Activated CD8-positive, alpha-beta T cell treated with anti-CD3 and anti-CD28 coated beads, Interleukin-2, amount 10 ng/mL, durations not matched to agents 7 days and 5 days (primary cell): ENCODE results near the gene THBD. TPM values are rescaled to one million over a fixed set of nuclear protein-coding genes. Genes with fewer than 3 reads are reported as not detected.

Experiments used
- ATAC-seq: fragments of 150-1000 bp; cut with Tn5 transposase; one replicate; pipeline ENCODE4 v1.10.0; 2021; ENCODE audit warnings: moderate library complexity
- CTCF ChIA-PET: fragments of 350-600 bp; sonication (Branson Sonifier 250); formaldehyde crosslinking; loops from one replicate; lab custom pipeline; 2021; ENCODE audit warnings: antibody characterized with exemption; lab: Charles Lee
- POLR2A ChIA-PET: fragments of 350-600 bp; sonication (Branson Sonifier 250); formaldehyde crosslinking; loops from one replicate; lab custom pipeline; 2021; ENCODE audit warnings: antibody characterized with exemption; lab: Charles Lee
- DNase-seq: peaks from one replicate; pipeline ENCODE4 v3.0.0-alpha.2; 2020
- H3K27ac Mint-ChIP-seq: one replicate; pipeline ENCODE4 v1.8.0; 2021; ENCODE audit warnings: mild to moderate bottlenecking, mixed read lengths
- H3K27me3 Mint-ChIP-seq: one replicate; pipeline ENCODE4 v1.8.0; 2021; ENCODE audit warnings: low read depth, mixed read lengths
- H3K36me3 Mint-ChIP-seq: one replicate; pipeline ENCODE4 v1.8.0; 2021; ENCODE audit warnings: low read depth, mixed read lengths
- H3K4me1 Mint-ChIP-seq: one replicate; pipeline ENCODE4 v1.8.0; 2021; ENCODE audit warnings: low read depth, mixed read lengths
- H3K4me3 Mint-ChIP-seq: one replicate; pipeline ENCODE4 v1.8.0; 2021; ENCODE audit warnings: mild to moderate bottlenecking, mixed read lengths
- H3K9me3 Mint-ChIP-seq: one replicate; pipeline ENCODE4 v1.8.0; 2022; ENCODE audit warnings: mixed read lengths; ENCODE audit not compliant: insufficient read depth
- total RNA-seq, 2 experiments: library from RNA; stranded (reverse); gene quantifications; one replicate each; pipeline ENCODE4 v1.2.3, GENCODE V29; 2021

THBD gene
- total RNA-seq, 2 experiments from 2014 or later = not detected

DNA sequence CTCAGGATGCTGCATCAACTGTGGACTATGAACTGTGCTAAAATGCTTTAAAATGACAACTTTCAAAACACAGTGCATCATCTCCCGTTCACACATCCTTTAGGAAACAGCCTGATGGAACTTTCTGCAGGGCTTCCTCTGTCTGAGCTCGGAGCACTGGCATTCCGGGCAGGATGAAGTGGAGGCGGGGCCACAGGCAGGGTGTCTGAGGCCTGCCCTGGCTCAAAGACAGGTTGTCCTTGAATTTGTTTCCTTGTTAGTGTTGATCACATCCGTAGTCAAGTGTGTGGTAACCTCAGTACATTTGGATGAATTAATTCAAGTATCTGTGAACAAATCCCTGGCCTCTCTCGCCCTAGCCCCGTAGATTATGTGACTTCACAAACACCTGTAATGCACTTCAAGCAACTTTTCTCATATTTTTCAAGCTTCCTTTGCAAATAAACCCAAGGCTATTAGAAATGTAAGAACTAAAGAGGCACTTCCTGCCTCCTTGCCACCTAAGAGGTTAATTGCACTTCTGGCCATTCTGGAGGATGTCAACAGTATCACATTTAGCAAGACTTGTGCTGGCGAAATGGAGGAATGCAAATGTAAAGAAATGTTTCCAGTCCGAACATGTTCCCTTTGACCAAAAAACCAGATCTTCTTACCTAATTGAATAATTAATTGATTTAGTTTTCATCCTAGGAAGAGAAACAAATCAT lies 33.5 kb upstream of the THBD start:
- Mint-ChIP-seq H3K36me3 (no peaks in the 10 kb centered on the region), H3K27me3 (peaks cover 11% of the 10 kb centered on the region), H3K4me3 (no peak overlapping the region), H3K4me1 (peaks cover 22% of the 10 kb centered on the region), H3K27ac (no peak overlapping the region), H3K9me3 (no peaks in the 10 kb centered on the region)
- ChIA-PET CTCF (no interaction called here), POLR2A (no interaction called here)
- ATAC-seq (no peak), DNase-seq (no peak)

DNA sequence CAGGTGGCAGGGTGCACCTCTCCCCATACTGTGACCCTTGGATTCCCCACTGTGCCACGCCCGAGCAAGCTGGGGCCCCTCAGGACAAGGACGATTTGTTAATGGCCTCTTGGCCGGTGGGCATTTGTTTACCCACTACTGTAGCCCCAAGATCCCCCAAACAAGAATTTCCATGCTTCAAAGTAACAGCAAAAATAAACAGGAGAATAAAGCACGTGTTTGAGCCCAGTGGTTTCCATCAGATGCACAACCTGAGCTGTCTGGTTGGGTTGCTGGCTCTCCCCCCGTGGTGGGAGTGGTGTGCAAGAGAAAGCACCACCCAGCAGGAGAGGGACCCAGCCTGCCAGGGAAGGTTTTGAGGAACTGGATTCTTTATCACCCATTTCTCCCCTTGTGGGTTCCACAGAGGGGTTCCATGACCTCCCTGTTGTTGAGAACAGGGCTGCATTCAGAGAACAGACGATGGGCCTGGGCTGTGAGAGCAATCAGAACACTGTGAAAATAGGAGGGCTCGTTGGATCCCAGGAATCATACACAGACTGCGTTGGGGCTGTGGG lies 31.9 kb upstream of the THBD start:
- Mint-ChIP-seq H3K36me3 (no peaks in the 10 kb centered on the region), H3K27ac (no peak overlapping the region), H3K27me3 (peaks cover 16% of the 10 kb centered on the region), H3K4me1 (peaks cover 10% of the 10 kb centered on the region), H3K4me3 (no peak overlapping the region), H3K9me3 (no peaks in the 10 kb centered on the region)
- ATAC-seq (no peak), DNase-seq (no peak)
- ChIA-PET POLR2A (no interaction called here), CTCF (no interaction called here)

DNA sequence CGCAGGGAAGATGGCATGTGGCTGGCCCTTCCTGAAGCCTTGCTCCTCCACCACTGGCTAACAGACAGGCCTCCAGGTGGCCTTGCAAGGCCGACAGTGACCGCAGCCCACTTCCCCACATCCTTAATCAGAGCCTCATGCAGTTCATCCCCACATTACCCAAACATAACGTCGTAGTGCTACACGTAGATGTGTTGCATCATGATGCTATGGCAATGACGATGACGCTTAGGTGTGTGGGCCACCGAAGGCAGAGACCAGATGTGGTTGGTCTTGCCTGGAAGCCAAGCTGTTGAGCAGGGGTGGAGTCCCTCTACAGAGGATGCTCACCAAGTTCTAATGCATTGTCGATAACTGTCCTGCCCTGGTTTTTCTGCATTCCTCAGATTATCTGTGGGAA lies 31.0 kb upstream of the THBD start:
- ChIA-PET POLR2A (no interaction called here), CTCF (no interaction called here)
- H3K4me3 Mint-ChIP-seq = no peak overlapping the region
- no peaks in the 10 kb centered on the region for H3K36me3 Mint-ChIP-seq
- H3K4me1 Mint-ChIP-seq = peaks cover 6% of the 10 kb centered on the region
- H3K9me3 Mint-ChIP-seq = no peaks in the 10 kb centered on the region
- peaks cover 16% of the 10 kb centered on the region for H3K27me3 Mint-ChIP-seq
- no peak for DNase-seq
- no peak for ATAC-seq
- no peak overlapping the region for H3K27ac Mint-ChIP-seq

DNA sequence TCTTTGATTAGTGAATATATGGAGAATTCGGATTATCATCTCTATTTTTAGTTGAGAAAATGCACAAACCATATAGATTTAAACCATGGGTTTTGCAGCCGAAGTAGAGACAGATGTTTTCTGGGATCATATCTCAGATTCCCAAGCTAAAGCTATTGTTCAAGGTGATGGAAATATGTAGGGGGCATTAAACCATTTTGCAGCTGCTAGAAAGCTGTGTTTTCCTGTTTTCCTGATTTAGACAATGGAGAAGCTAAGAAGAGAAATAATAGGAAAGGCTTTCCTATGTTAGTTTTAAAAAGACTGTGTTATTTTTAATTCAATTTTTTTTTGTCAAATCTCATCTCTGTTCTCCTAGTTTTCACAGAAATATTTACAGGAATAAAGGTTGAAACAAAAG lies 30.5 kb upstream of the THBD start:
- H3K36me3 Mint-ChIP-seq = no peaks in the 10 kb centered on the region
- DNase-seq (no peak), ATAC-seq (no peak)
- no peak overlapping the region for H3K27ac Mint-ChIP-seq
- H3K4me1 Mint-ChIP-seq = peaks cover 6% of the 10 kb centered on the region
- H3K4me3 Mint-ChIP-seq = no peak overlapping the region
- POLR2A ChIA-PET = no interaction called here
- no peaks in the 10 kb centered on the region for H3K9me3 Mint-ChIP-seq
- CTCF ChIA-PET = no interaction called here
- H3K27me3 Mint-ChIP-seq = peaks cover 16% of the 10 kb centered on the region

DNA sequence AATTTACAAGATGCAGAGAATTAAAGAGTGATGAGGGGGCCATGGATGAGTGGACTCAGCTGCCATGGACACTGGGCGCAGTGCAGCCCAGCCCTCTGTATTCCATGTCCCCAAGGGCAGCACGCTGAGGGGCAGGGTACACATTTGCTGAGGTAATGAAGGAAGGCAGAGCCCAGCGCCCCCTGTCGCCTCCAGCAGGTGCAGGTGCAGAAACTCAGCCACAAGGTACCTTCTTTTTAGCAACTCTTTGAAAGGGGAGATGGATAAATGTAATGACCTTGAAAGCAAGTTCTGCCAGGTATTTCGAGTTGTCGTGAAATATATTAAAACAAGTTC lies 29.5 kb upstream of the THBD start:
- Mint-ChIP-seq H3K4me3 (no peak overlapping the region), H3K36me3 (no peaks in the 10 kb centered on the region), H3K4me1 (peaks cover 6% of the 10 kb centered on the region), H3K27ac (no peak overlapping the region), H3K9me3 (no peaks in the 10 kb centered on the region), H3K27me3 (peaks cover 16% of the 10 kb centered on the region)
- DNase-seq = no peak
- no peak for ATAC-seq
- ChIA-PET POLR2A (no interaction called here), CTCF (no interaction called here)

DNA sequence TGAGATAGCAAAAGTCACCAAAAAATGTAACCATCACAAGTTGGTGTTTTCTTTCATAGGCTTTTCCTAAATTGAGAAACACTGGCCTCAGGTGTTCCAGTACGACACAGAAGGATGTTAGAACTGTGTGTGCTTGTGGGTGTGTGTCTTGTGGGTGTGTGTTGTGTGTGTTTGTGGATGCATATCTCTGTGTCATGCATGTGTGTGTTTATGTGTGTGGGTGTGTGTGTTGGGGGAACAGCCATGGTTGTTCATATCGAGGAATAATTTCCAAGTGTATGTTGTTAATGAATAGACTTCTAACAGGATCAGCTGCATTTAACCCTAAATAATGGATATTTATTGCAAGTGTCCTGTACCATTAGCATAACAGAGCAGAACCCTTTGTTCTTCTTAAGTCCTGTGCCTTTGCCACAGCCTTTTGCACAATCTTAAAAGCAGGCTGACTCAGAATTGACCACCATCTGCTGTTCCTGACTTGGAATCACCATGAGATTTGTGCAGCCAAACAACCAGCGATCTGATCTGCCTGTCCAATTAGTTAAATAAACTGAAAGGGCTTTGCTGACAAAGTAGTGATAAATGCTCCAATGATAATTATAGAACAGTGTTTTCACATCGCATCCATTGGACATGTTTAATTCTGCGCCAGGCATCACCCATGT lies 29.0 kb upstream of the THBD start:
- no peaks in the 10 kb centered on the region for H3K9me3 Mint-ChIP-seq
- CTCF ChIA-PET = no interaction called here
- H3K27me3 Mint-ChIP-seq = peaks cover 16% of the 10 kb centered on the region
- H3K4me3 Mint-ChIP-seq = no peak overlapping the region
- POLR2A ChIA-PET = no interaction called here
- ATAC-seq = no peak
- H3K4me1 Mint-ChIP-seq = peaks cover 6% of the 10 kb centered on the region
- no peaks in the 10 kb centered on the region for H3K36me3 Mint-ChIP-seq
- H3K27ac Mint-ChIP-seq = no peak overlapping the region
- DNase-seq = no peak

DNA sequence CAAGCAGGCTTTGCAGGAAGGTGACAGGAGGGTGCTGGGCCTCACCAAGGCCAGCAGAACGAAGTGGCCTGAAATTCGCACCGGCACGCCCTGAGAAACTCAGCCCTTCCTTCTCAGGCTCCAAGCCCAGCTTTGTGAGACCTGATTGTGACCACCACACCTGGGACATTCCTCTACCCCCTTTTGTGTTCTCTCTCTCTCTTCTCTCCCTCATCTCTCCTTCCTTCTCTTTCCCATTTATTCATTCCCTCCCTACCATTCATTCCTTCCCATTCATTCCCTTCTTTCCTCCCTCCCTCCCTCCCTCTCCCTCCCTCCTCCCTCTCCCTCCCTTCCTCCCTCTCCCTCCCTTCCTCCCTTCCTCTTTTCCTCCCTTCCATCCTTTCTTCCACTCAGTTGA lies 27.8 kb upstream of the THBD start:
- ATAC-seq (no peak), DNase-seq (no peak)
- CTCF ChIA-PET = no interaction called here
- Mint-ChIP-seq H3K4me3 (no peak overlapping the region), H3K36me3 (no peaks in the 10 kb centered on the region), H3K27me3 (peaks cover 17% of the 10 kb centered on the region), H3K27ac (no peak overlapping the region), H3K9me3 (no peaks in the 10 kb centered on the region), H3K4me1 (peaks cover 5% of the 10 kb centered on the region)
- POLR2A ChIA-PET = no interaction called here

DNA sequence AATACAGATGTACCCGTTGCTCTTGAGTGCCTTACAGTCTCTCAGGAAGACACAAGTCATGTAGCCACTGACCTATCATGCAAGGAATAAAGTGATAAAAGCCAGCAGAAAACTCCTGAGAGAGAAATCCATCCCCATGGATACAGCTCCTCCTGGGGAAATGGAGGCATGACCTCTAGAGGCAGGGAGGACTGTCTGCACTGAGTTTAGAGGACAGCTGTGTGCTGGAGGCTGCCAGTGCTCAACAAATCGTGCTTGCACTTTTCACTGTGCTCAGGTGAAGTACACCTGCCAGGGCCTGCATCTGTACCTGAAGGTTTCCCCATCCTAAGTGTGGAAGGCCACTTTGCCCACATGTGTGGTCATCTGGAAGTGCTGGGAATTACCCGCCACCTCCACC lies 24.6 kb upstream of the THBD start:
- no peaks in the 10 kb centered on the region for H3K4me1 Mint-ChIP-seq
- no peaks in the 10 kb centered on the region for H3K36me3 Mint-ChIP-seq
- ATAC-seq = no peak
- H3K4me3 Mint-ChIP-seq = no peak overlapping the region
- no peak for DNase-seq
- H3K27ac Mint-ChIP-seq = no peak overlapping the region
- ChIA-PET CTCF (no interaction called here), POLR2A (no interaction called here)
- H3K27me3 Mint-ChIP-seq = peaks cover 16% of the 10 kb centered on the region
- no peaks in the 10 kb centered on the region for H3K9me3 Mint-ChIP-seq

DNA sequence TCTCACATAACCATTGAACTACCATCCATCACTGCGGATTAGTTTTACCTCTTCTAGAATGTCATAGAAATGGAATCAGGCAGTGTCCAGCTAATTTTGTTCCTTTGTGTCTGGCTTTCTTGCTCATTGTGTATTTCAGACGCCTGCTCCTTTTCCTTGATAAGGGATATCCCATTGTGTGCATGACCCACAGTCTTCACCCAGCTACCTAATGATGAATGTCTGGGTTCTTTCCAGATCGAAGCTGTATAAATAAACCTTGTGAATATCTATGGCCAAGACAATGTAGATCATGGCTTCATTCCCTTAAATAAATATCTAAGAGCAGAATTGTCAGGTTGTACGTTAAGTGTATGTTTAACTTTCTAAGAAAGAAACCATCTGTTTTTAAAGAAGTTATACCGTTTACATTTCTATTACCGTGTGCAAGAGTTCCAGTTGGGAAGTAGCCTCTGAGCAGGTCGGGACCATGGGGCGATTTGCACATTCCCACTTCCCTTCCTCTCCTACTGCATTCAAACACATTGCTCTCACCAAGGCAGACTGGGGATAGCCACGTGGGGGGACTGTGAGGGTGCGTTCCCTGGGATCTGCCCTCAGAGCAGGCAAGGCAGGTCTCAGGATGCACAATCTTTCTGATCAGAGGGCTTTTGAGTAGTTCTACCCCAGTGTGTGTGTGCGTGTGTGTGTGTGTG lies 23.6 kb upstream of the THBD start:
- ChIA-PET POLR2A (no interaction called here), CTCF (no interaction called here)
- H3K4me1 Mint-ChIP-seq = no peaks in the 10 kb centered on the region
- peaks cover 10% of the 10 kb centered on the region for H3K27me3 Mint-ChIP-seq
- H3K27ac Mint-ChIP-seq = no peak overlapping the region
- DNase-seq (no peak), ATAC-seq (no peak)
- no peaks in the 10 kb centered on the region for H3K9me3 Mint-ChIP-seq
- no peaks in the 10 kb centered on the region for H3K36me3 Mint-ChIP-seq
- no peak overlapping the region for H3K4me3 Mint-ChIP-seq

DNA sequence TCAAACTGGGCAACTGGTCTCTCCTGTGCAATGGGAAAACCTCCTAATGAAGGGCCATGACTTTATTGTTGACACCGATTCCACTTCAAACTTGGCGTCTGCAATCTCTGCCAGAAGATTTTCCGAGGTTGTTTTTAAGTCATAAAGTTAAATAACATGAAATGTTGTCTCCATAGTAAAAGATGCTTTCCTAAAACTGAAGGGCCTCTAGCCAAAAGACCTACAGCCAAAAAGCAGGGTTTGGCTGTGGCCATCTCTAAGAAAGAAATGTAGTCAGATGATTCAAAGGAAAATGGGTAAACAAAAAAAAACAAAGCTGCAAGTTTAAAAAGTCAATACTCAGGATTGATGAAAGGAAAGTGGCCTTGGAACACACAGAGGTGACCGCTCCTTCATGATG lies 22.5 kb upstream of the THBD start:
- H3K9me3 Mint-ChIP-seq = no peaks in the 10 kb centered on the region
- H3K36me3 Mint-ChIP-seq = no peaks in the 10 kb centered on the region
- DNase-seq (no peak), ATAC-seq (no peak)
- no peak overlapping the region for H3K27ac Mint-ChIP-seq
- H3K4me1 Mint-ChIP-seq = no peaks in the 10 kb centered on the region
- ChIA-PET CTCF (no interaction called here), POLR2A (no interaction called here)
- peaks cover 8% of the 10 kb centered on the region for H3K27me3 Mint-ChIP-seq
- no peak overlapping the region for H3K4me3 Mint-ChIP-seq

DNA sequence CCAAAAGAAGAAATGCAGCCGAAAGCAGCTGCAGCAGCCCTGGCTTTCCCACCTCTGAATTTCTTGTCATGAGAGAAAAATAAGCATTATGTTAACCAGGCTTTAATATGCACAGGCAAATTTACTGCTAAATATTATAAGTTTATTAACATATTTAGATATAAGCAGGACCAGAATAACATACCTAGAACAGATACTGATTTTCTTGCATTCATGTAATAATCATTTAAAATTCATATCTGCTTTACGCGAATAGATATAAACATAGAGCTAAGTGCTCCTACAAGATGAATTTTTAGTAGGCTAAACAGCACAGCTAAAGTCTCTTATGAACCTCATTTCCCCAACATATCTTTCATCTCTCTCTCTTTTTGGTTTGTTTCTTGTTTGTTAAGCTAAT lies 21.9 kb upstream of the THBD start:
- H3K27me3 Mint-ChIP-seq = peaks cover 5% of the 10 kb centered on the region
- H3K36me3 Mint-ChIP-seq = no peaks in the 10 kb centered on the region
- ChIA-PET CTCF (no interaction called here), POLR2A (no interaction called here)
- ATAC-seq (no peak), DNase-seq (no peak)
- H3K9me3 Mint-ChIP-seq = no peaks in the 10 kb centered on the region
- H3K4me3 Mint-ChIP-seq = no peak overlapping the region
- H3K4me1 Mint-ChIP-seq = no peaks in the 10 kb centered on the region
- no peak overlapping the region for H3K27ac Mint-ChIP-seq

DNA sequence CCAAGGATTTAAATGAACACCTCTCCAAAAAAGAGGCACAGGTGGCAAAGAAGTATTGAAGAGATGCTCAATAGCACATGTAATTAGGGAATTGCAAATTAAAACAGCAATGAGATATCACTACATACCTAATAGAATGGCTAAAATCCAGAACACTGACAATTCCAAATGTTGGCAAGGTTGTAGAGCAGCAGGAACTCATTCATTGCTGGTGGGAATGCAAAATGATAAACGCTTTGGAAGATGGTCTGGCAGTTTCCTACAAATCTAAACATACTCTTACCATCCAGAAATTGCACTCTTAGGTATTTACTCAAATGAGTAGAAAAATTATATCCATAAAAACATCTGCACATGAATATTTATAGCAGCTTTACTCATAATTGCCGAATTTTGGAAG lies 19.6 kb upstream of the THBD start:
- POLR2A ChIA-PET = no interaction called here
- Mint-ChIP-seq H3K4me3 (no peak overlapping the region), H3K4me1 (no peaks in the 10 kb centered on the region), H3K27ac (no peak overlapping the region), H3K27me3 (peaks cover 10% of the 10 kb centered on the region), H3K36me3 (no peaks in the 10 kb centered on the region), H3K9me3 (no peaks in the 10 kb centered on the region)
- DNase-seq = no peak
- CTCF ChIA-PET = interaction anchor here (0.6 kb wide), 1 partner anchor 657 kb away, joined by 3 read pairs; no protein-coding TSS in a partner anchor
- no peak for ATAC-seq
